ENCODE results near the gene ADCYAP1R1. TPM values are rescaled to one million over a fixed set of nuclear protein-coding genes. Genes with fewer than 3 reads are reported as not detected.

Gene ADCYAP1R1
- total RNA-seq, 1 donor from 2014 or later: under 0.01 TPM

DNA sequence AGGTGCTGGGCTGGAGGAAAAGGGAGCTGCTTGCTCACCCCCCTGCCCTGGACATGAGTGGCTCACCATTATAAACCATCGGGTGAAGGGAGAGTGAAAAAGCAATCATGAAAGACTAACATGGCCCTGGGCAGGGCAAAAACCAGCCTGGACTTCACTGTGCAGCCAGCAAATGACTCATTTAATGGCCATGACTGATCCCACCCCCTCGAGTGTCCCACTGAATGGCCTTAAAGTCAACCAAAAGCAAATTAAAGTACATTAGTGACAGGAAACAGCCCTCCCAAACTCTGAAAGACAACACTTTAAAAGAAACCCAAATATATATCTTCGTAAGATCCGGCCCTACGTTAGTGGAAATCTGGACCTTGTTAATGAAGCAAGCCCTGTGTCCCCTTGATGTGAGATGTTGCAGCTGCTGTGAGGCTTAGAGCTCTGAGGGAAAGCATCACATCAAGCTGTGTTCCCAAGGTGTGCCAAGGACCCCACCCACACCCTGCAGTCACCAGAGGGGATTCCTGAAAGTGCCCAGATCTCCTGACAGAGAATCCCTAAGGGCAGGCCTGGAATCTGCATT is 31.2 kb downstream of the ADCYAP1R1 start:
- no peak for DNase-seq (ENCODE audit: low read depth in 2 of 2)

DNA sequence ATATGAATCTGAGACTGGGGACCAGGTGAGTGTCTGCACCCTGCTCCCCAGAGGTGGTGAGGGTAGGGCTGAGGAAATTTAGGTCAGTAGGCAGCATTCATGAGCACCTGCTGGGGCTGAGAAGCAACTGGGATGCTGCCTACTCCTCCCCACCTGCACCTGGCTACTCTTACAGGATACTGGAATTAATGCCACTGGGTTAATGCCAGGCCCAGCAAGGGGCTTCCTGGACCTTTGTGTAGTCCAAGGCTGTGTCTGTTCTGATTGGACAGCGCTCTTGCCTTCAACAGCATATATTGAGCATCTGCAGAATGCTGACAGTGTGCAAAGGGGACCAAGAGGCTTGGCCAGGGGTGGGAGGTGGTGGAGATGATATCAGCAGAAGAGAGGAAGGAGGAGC is 32.1 kb downstream of the ADCYAP1R1 start:
- DNase-seq (ENCODE audit: low read depth in 2 of 2): no peak

DNA sequence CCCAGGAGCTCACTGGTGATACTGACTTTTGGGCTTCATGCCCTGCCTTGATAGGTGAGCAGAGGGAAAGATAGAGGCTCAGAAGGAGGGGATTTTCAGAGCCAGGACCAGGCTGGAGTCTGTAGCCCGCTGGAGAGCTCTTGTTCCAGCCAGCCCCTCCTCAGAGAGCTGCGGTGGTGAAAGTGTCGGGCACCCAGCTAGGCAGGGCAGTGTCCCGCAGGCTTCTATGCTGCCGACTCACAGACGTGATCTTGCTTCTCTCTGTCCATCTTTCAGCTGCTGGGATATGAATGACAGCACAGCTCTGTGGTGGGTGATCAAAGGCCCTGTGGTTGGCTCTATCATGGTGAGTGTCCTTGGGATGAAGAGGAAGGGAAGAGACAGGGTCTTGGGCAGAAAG is 35.2 kb downstream of the ADCYAP1R1 start:
- DNase-seq (ENCODE audit: low read depth in 2 of 2): no peak

DNA sequence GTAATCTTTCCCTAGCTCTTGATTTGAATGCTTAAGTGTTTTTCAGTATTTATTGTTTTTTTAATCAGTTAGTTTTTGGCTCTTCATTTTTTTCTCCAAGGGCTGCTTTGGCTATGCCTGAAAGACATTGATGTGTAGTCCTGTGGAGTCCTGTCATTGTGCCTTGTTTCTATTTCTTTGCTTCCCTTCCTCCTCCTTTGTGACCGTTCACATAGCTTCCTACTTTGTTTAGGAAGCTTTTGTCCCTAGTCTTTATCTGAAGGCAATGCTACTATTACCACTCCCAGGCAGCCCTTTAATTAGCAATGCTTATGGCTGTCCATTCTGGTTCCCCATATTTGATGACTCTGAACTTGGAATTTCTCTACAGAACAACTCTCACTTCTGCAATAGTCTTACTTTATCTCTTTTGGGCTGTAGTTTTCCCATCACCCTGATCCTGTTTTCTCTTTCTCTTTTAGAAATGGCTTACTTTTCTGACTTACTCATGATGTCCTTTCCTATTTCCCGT is 39.9 kb downstream of the ADCYAP1R1 start:
- no peak for DNase-seq (ENCODE audit: low read depth in 2 of 2)

DNA sequence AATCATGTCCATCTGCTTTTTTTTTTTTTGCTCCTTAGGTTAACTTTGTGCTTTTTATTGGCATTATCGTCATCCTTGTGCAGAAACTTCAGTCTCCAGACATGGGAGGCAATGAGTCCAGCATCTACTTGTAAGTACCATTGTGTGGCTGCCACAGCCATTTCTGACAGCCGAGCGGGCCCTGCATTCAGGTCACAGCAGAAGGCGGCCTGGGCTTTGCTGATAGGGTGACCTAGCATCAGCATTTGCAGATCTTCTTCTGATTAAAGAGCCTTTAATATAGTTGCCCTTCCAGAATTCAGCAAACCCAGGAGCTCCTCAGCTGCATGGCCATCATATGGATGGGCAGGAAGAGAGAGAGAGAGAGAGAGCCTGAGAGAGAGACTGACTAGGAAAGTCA is 40.5 kb downstream of the ADCYAP1R1 start:
- DNase-seq (ENCODE audit: low read depth in 2 of 2): no peak

DNA sequence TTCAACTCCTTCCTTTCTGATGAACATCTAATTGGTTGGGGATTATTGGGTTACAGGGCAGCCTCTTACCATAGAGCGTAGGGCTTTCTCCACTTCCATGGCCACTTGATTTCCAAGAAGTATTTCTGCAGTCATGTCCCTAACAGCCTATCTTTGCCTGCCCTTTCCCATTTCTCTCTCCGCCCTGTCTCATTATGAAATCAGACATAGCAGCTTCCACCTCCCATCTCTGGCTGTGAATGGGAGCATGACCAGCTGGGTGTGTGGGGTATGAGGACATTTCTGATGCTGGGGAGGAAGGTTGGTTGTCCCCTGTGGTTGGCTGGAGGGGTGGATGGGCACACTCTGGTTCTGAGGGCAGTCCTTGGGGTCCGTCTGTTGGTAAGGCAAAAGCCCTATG is 41.2 kb downstream of the ADCYAP1R1 start:
- no peak for DNase-seq (ENCODE audit: low read depth in 2 of 2)

DNA sequence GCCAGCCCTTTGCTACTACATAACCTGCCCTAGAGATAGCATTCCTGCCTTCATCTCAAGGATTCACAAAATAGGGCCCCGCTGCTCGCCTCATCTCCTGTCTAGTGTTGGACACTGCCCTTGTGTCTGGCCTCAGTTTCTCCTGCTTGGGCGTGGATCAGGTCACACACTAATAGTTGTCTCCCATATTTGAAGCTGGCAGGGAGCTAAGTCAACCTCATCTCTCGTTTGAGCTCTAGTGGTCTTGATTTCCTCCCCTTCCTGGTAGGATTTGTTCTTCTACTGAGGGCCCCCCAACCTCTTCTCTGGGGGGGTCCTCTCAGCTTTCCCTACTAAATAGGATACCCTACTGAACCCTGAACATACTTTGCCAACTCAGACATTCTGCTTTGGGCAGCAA is 42.2 kb downstream of the ADCYAP1R1 start:
- DNase-seq (ENCODE audit: low read depth in 2 of 2): no peak

DNA sequence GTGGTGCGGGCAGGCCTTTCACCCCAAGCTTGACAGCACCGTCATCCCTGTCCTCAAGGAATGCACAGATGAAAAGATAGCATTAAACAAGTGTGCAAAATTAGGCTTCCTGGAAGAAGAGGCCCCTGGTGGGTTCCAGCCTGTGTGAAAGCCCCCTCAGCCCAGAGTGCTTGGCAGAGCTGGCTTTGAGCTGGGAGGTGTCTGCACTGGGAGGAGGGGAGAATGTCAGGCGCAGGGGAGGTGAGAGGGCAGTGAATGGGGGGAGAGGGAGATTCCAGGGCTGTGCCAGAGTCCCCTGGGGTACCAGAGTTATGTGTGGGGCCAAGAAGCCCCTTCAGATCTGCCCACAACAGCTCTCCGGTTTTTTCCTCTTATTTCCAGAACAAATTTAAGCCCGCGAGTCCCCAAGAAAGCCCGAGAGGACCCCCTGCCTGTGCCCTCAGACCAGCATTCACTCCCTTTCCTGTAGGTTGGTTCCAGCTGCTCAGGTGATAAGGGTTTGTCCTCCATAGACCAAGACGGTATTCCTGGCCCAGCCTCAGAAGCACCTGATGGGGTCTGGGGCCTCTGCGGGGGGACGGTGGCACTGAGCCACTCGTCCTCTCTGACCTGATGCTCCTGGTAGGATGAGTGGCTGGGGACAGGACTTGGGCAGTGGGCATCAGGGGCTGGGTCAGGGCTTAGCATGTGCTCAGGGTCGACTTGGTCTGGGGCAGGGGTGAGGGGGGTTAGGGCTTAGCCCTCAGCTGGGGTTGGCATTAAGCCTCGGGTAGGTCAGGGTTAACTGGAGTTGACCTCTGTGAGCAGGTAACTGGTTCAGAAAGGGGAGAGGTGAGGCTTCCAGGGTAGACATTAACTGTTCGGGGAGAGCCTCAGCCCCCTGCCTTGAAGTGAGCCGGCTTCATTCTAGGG is 43.4 kb downstream of the ADCYAP1R1 start:
- no peak for DNase-seq (ENCODE audit: low read depth in 2 of 2)

DNA sequence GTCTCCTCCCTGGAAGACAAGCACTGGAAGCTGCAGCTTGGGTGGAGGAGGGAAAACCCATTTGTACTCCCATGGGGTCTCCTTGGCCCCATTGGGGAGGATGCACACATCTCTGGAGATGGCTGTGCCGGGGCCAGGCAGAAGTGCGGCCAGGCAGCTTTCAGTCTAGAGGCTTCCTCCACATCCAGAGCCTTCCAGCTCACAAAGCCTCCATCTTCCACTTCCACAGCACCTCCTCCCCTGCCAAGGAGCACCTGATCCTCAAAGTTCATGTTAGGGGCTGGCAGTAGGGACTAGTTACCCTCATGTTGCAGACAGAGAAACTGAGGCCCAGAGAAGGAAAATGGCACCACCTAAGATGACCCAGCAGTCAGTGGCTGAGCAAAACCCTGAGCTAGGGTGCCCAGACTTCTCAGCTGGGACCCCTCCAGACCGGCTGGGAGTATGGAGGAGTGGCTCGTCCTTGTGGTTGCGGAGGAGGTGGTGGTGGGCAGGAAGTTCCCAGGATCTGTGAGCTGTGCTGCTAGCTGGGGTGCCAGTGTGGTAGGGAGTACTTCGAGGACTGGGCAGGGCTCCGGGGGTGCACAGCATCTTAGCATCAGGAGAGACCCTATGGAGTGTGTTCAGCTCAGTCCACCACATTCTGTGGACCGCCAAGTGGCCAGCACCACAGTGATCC is 44.2 kb downstream of the ADCYAP1R1 start:
- no peak for DNase-seq (ENCODE audit: low read depth in 2 of 2)

DNA sequence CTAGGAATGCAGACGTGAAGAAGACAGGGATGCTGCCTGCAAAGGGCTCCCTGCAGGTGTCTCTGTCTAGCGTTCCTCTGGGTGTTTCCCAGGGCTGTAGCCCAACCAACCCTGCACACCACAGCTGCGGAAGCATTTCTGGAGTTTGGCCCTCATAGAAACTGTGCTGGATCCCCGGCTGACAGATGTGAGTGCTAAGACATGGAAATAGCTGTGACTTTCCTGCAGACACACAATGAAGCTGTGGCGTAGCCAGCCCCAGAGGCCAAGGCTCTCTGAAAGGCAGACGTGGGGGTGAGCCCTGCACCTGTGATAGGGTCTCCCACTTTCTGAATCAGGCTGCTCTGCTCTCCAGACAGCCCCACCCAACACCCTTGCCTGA is 44.8 kb downstream of the ADCYAP1R1 start:
- no peak for DNase-seq (ENCODE audit: low read depth in 2 of 2)

DNA sequence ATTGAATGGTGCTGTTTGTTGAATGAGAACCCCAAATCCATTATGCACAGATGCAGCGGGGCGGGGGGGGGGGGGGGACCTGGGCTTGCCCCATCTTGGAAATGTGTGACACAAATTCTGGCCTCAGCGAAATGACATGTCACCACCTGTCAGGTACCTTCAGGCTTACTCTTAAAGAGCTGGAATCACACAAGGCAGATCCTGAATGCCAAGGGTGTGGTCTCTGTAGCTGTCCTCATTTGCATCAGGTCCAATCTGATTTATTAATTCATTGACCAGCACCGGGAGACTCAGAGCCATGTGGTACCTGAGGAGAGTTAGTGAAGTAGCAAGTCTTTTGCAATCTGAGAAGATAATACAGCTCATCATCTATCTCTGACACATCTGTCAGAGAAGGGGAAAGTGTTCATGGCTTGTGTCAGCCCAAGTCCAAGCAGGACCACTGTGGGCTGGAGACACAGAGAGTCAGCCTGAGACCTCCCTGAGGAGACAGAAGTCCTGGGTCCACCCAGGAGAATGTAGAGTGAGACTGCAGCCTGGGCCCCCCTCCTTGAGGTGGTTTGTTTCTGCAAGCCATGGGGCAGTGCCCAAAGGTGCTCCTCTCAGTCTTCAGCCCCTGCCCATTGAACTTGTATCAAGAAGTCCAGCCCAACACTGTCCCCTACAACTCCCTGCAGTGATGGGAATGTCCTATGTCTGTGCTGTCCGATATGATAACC is 46.7 kb downstream of the ADCYAP1R1 start:
- no peak for DNase-seq (ENCODE audit: low read depth in 2 of 2)

DNA sequence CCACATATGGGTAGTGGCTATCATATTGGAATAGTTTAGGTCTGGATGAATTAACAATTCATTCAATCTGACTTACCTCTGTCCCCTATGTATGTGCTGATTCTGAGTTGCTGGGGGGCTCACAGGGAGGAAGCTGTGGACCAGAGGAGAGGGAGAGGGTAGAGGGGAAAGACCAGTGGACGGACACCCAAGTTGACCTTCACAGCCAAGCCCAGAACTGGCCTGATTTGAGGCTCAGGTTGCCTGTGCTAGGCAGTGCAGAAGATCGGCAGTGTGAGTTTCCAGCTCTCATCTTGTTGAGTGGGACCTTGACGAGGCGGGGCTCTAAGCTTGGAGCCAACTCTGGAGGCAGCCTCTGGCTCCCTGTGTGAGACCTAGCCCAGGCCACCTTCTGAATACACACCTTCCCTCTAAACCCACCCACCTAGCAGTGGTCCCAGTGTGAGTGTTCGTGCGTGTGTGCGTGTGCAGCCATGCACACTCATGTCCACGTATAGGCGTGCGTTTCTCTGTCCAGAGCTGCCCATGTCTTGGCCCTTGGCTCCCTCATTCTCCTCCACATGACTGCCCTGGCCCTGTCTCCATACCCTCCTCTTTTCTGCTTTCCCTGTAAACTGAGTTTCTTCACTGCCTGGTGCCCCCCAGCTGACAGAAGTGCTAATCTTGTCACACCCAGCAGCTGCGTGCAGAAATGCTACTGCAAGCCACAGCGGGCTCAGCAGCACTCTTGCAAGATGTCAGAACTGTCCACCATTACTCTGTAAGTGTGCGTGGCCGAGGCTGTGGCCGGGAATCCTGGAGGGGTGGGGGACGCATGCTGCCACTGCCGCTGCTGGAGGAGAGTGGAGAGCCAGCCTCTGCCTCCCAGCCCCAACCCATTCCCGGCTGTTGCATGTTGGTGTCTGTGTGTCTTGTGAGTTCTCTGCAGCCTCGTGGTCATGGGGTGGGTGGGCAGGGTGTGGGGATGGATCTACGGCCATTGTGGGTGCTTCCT is 47.6 kb downstream of the ADCYAP1R1 start:
- DNase-seq (ENCODE audit: low read depth in 2 of 2): no peak

DNA sequence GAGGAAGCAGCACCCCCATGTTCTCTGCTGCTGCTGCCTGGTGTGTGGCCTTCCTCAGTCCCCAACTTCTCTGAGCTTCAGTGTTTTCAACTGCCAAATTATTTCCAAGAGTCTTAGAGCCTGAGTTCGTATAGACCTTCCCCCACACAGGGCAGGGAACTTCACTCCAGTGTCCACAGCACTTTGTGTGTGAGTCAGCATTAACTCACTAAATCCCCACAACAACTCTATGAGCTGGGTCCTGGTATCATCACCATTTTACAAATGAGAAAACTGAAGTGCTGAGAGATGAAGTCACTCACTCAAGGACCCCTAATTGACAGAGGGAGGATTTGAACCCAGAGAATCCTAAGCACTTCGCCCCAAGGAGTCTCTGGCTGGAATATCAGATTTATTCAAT is 48.3 kb downstream of the ADCYAP1R1 start:
- DNase-seq (ENCODE audit: low read depth in 2 of 2): no peak

DNA sequence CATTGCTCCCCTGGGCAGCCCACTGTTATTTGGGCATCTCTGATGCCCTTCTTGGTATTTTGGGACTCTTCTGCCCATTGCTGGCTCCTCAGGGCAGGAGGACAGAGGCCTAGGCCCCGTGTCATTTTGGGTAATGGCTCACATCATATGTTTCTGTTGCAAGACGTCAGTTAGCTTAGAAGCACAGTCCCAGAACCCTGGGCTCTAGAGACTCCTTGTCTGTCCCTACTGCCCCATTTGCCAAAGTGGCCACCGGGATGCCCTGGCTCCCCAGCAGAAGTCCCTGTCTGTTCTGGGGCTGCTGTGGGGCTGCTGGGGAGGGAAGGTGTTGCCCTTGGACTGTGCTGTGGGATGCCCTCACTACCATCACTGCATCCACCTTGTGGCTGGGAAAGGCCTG is 48.8 kb downstream of the ADCYAP1R1 start:
- no peak for DNase-seq (ENCODE audit: low read depth in 2 of 2)

DNA sequence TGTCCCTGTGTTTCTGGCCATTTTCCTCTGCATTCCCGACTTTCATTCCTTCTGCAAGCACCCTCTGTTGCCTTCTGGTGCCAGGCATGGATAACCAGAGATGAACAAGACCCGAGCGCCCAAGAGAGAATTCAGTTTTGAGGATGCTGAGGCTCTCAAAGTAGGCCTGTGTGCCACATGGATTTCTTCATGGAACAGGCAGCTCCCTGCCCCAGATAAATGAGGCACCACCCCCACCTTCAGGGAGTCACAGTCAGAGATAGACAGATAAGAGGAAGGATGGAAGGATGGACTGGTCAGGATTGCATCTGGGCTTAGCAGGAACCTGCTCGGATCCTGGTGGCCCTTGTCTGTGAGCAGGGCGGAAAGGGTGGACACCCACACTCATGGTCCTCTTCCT is 49.4 kb downstream of the ADCYAP1R1 start:
- DNase-seq (ENCODE audit: low read depth in 2 of 2): no peak

DNA sequence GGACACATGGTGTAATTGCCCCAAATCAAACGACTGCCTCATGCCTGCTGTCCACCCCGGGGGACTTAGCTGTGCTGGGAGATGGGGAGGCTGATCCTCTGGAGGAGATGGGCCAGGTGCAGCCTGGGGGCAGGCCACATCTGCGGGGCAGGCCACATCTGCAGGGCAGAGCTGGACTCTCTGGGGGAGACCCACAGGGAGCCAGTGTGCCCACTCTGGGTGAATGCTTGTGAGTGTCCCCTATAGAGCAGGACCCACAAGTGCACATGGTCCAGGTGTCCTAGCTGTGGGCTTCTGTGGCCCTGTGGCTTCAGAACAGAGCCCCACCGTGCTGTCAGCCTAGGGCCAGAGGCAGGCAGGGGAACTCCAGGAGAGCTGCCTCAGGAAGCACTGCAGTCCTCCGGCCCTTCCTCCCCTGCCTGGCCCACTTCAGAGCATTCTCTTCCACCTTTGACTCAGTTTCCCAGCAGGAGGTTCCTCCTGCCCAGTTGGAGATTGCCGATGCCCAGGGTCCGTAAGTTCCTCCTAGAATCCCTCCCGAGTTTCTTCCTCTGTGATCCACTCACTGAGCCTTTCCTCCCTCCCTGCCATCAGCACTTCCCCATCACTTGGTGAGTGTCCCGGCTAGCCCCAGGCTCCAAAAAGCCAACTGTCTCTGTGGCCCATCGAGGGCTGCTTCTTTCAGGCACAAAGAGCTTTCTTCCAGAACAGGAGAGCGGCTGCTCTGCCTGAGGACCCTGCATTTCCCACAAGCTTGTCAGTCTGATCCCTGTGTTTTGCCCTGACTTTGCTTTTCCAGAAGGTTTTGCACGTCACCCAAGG is 50.3 kb downstream of the ADCYAP1R1 start:
- DNase-seq (ENCODE audit: low read depth in 2 of 2): no peak

DNA sequence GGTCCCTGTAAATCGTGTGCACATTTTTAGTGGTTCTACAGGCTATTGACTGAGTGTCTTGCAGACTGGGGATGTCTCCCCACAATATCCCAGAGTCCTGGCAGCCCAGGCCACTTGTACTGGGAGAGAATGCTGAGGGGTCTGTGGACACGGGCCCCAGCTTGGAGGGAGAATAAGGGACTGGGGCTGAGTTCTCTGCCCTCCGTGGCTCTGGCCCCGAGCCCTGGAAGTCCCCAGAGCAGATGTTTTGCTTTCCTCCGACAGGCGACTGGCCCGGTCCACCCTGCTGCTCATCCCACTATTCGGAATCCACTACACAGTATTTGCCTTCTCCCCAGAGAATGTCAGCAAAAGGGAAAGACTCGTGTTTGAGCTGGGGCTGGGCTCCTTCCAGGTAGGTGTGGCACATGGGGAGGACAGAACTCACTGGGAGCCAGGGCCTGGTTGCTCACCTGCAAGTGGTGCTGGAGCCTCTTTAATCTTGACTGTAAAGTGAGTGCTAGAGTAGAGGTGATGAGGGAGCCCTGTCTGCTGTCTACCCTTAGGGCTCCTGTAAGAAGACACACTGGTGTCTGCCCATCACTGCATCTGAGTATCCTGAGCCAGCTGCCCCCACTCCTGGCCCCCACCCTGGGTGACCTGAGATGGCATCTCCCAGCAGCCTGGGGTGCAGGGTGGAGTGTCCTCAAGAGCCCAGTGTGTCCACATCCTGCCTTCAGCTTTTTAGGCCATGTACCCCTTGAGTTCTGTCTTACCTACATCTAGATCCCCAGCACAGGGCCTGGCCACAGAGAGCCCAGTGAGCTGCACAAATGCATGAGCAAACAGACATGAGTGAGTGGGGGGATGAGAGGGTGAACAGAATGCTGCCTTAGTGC is 51.1 kb downstream of the ADCYAP1R1 start:
- DNase-seq (ENCODE audit: low read depth in 2 of 2): no peak

DNA sequence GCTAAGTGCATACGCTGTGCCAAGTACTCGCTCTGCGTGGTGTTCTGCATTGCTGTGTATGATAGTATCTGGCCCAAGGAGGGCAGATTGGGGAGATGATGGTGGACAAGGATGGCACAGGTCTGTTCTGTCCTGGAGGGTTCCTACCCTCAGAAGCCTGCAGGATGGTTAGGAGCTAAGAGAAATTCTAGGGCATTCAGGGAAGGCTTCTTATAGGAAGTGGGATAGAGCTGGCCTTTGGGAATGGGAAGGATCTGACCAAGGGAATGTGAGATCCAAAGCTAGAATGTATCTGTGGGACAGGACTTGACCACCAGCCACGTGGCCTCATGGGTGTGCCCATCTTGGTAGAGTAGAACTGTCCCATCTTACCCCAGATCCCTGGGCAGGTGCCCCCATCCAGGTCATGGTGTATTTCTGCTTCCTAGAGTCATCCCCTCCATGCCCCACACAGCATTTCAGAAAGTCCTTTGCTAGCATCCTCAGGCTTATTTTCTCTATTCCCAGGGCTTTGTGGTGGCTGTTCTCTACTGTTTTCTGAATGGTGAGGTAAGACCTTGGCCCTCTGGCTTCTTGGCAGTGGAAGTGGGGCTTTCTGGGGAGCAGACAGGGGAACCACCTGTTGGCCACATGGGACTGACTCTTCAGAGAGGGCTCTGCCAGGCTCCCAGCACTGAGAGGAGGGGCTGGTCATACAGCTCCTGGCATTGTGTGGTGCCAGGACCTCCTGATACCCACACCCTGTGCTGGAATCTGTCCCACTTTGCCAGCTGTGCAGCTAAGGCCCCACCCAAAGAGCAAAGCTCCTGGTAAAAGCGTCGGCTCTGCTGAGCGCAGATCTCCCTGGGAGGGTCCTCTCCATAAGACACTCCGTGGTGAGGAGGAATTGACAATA is 52.5 kb downstream of the ADCYAP1R1 start:
- no peak for DNase-seq (ENCODE audit: low read depth in 2 of 2)
